OCI-LY1 (cell line): Measurements from ENCODE around the gene NFE2L1.

ENCODE experiments used
- H2AFZ ChIP-seq: fragments of 200-600 bp; sonication (generic), shearing (Covaris generic); 2 replicates; pipeline ENCODE4 v1.6.0; 2014; ENCODE audit warnings: antibody characterized with exemption, mild to moderate bottlenecking, low read length
- H3F3A ChIP-seq: fragments of 200-600 bp; sonication (generic), shearing (Covaris generic); 2 replicates; pipeline ENCODE4 v1.6.0; 2014; ENCODE audit warnings: mild to moderate bottlenecking, antibody characterized with exemption, low read length, moderate library complexity; ENCODE audit not compliant: insufficient read depth
- H3K27ac ChIP-seq: fragments of 200-600 bp; sonication (generic); 2 replicates; pipeline ENCODE4 v1.5.1; 2014; ENCODE audit warnings: low read length, mixed run types, mild to moderate bottlenecking, low read depth; ENCODE audit not compliant: poor library complexity, severe bottlenecking
- H3K27me3 ChIP-seq: fragments of 200-600 bp; sonication (generic); 2 replicates; pipeline ENCODE4 v1.6.0; 2014; ENCODE audit warnings: antibody characterized with exemption, mild to moderate bottlenecking, low read length, moderate library complexity; ENCODE audit not compliant: insufficient read depth
- H3K36me3 ChIP-seq: fragments of 200-600 bp; sonication (generic); 2 replicates; pipeline ENCODE4 v1.6.1; 2014; ENCODE audit warnings: mild to moderate bottlenecking, antibody characterized with exemption, low read length, moderate library complexity, mixed read lengths; ENCODE audit not compliant: insufficient read depth
- H3K4me1 ChIP-seq: fragments of 200-600 bp; sonication (generic); 2 replicates; pipeline ENCODE4 v1.5.1; 2014; ENCODE audit warnings: mild to moderate bottlenecking, low read length, moderate library complexity; ENCODE audit not compliant: insufficient read depth, severe bottlenecking
- H3K4me2 ChIP-seq: fragments of 200-600 bp; sonication (generic), shearing (Covaris generic); 2 replicates; pipeline ENCODE4 v1.6.1; 2014; ENCODE audit warnings: low read length
- H3K4me3 ChIP-seq: fragments of 200-600 bp; sonication (generic); 2 replicates; pipeline ENCODE4 v1.5.1; 2014; ENCODE audit warnings: low read length, low read depth, mild to moderate bottlenecking, mixed read lengths; ENCODE audit not compliant: poor library complexity, severe bottlenecking
- H3K79me2 ChIP-seq: fragments of 200-600 bp; shearing (Covaris generic); 2 replicates; pipeline ENCODE4 v1.6.1; 2016; ENCODE audit warnings: mixed run types, low read length, mixed read lengths; ENCODE audit not compliant: insufficient read depth
- H3K9ac ChIP-seq: fragments of 200-600 bp; sonication (generic), shearing (Covaris generic); 2 replicates; pipeline ENCODE4 v1.6.1; 2014; ENCODE audit warnings: mild to moderate bottlenecking, low read length, mixed read lengths
- H3K9me2 ChIP-seq: fragments of 200-600 bp; sonication (generic), shearing (Covaris generic); 2 replicates; pipeline ENCODE4 v1.6.1; 2014; ENCODE audit warnings: low read depth, mild to moderate bottlenecking, low read length, mixed read lengths
- H3K9me3 ChIP-seq: fragments of 200-600 bp; shearing (Covaris generic); 2 replicates; pipeline ENCODE4 v1.6.1; 2014; ENCODE audit warnings: low read length, mixed read lengths
- H4K20me1 ChIP-seq: fragments of 200-600 bp; sonication (generic), shearing (Covaris generic); 2 replicates; pipeline ENCODE4 v1.6.0; 2016; ENCODE audit warnings: mild to moderate bottlenecking, low read length; ENCODE audit not compliant: insufficient read depth
- CTCF ChIP-seq: fragments of 200-600 bp; sonication (generic), shearing (Covaris generic); IDR thresholded peaks from 2 replicates; pipeline ENCODE4 v1.5.1; 2017; ENCODE audit warnings: mild to moderate bottlenecking, antibody characterized with exemption, low read length, moderate library complexity, mixed read lengths
- EZH2 ChIP-seq: fragments of 200-600 bp; sonication (generic), shearing (Covaris generic); IDR thresholded peaks from 2 replicates; pipeline ENCODE4 v1.8.0; 2017; ENCODE audit warnings: borderline replicate concordance, mixed run types, mild to moderate bottlenecking, antibody characterized with exemption, low read length, moderate library complexity, mixed read lengths

NFE2L1 gene

GRCh38 chr17:48037036-48037837, 10.9 kb upstream of the NFE2L1 start, which contains the start of gene COPZ2:
TSS of gene COPZ2 (minus strand) at chr17:48037797. CDS start at chr17:48037777, 20 bp downstream.
- no peak for TF ChIP-seq EZH2
- peak; percentile 72 for TF ChIP-seq CTCF
- Histone ChIP-seq H3K4me1 (peaks cover 9% of the 10 kb centered on the region), H4K20me1 (no peaks in the 10 kb centered on the region), H3K79me2 (no peaks in the 10 kb centered on the region), H3K9me3 (no peaks in the 10 kb centered on the region), H3K9ac (peak within 1 kb of the TSS; percentile 43; the same call in 1 of the 2 replicates), H3K9me2 (no peaks in the 10 kb centered on the region), H2AFZ (no peak within 1 kb of the TSS), H3K4me2 (peak within 1 kb of the TSS; percentile 87), H3K4me3 (peak within 1 kb of the TSS; percentile 58), H3K36me3 (no peaks in the 10 kb centered on the region), H3F3A (no peaks in the 10 kb centered on the region), H3K27me3 (peaks cover 6% of the 10 kb centered on the region), H3K27ac (no peak within 1 kb of the TSS)

- Histone ChIP-seq H4K20me1 (no peaks in the 10 kb centered on the region), H3K79me2 (no peaks in the 10 kb centered on the region), H3K4me1 (peaks cover 9% of the 10 kb centered on the region), H3K4me3 (no peak overlapping the region), H3K9me3 (no peaks in the 10 kb centered on the region), H3K36me3 (no peaks in the 10 kb centered on the region), H3K9me2 (no peaks in the 10 kb centered on the region), H3K27ac (no peak overlapping the region), H3K4me2 (no peak overlapping the region; the same call in 1 of the 2 replicates), H3K9ac (no peak overlapping the region), H3K27me3 (peaks cover 3% of the 10 kb centered on the region; the same call in 1 of the 2 replicates), H2AFZ (no peak overlapping the region), H3F3A (no peaks in the 10 kb centered on the region)
- TF ChIP-seq EZH2 (no peak), CTCF (no peak)
Measured at GRCh38 chr17:48037838-48038323, 10.3 kb upstream of the NFE2L1 start.

- H2AFZ ChIP-seq: no peak overlapping the region
- H3K4me1 ChIP-seq: peaks cover 9% of the 10 kb centered on the region
- peaks cover 3% of the 10 kb centered on the region; the same call in 1 of the 2 replicates for H3K27me3 ChIP-seq
- no peaks in the 10 kb centered on the region for H3K36me3 ChIP-seq
- no peaks in the 10 kb centered on the region for H3K9me2 ChIP-seq
- no peaks in the 10 kb centered on the region for H3K79me2 ChIP-seq
- no peaks in the 10 kb centered on the region for H3K9me3 ChIP-seq
- H3K4me3 ChIP-seq: no peak overlapping the region
- H3F3A ChIP-seq: no peaks in the 10 kb centered on the region
- H3K27ac ChIP-seq: no peak overlapping the region
- no peak overlapping the region for H3K4me2 ChIP-seq
- H4K20me1 ChIP-seq: no peaks in the 10 kb centered on the region
- TF ChIP-seq CTCF: no peak
- no peak for TF ChIP-seq EZH2
- no peak overlapping the region for H3K9ac ChIP-seq
Measured at GRCh38 chr17:48038687-48039086, 9.5 kb upstream of the NFE2L1 start.
